HG03045 (cell line): ENCODE measurements around the gene ANP32A.
A peak's percentile ranks its signal among the peaks of the same experiment; 100 is the strongest.
"Not testable (repeated sequence)": the region's sequence is repeated elsewhere in the genome, so short reads cannot be mapped to it uniquely, and the experiment has no call there.

Source experiments
- ATAC-seq: cut with Tn5 transposase; IDR thresholded peaks from one replicate; pipeline ENCODE4 v1.9.1; 2021; ENCODE audit warnings: mild to moderate bottlenecking, moderate library complexity; ENCODE audit not compliant: unreplicated experiment

The ANP32A gene

GRCh38 chr15:68820295-68821189 lies at the start of gene ANP32A:
ANP32A (minus strand) TSS chr15:68820895; CDS start chr15:68820751, 144 bp downstream.
- peak; percentile 58 for ATAC-seq

GRCh38 chr15:68868296-68868695 lies 47.6 kb upstream of the ANP32A start:
- ATAC-seq, result no peak

- no peak for ATAC-seq
Observed at GRCh38 chr15:68862415-68862814, 41.7 kb upstream of the ANP32A start.

GRCh38 chr15:68858666-68859065 lies 38.0 kb upstream of the ANP32A start:
- ATAC-seq, result not testable (repeated sequence)

GRCh38 chr15:68857443-68857842 lies 36.7 kb upstream of the ANP32A start:
- ATAC-seq, result not testable (repeated sequence)

- no peak for ATAC-seq
Observed at GRCh38 chr15:68852461-68852860, 31.8 kb upstream of the ANP32A start.

GRCh38 chr15:68851971-68852370 lies 31.3 kb upstream of the ANP32A start:
- no peak for ATAC-seq

- no peak for ATAC-seq
Observed at GRCh38 chr15:68849497-68849896, 28.8 kb upstream of the ANP32A start.

- no peak for ATAC-seq
Observed at GRCh38 chr15:68846851-68847439, 26.2 kb upstream of the ANP32A start.

GRCh38 chr15:68844856-68845550 lies 24.3 kb upstream of the ANP32A start:
- no peak for ATAC-seq

GRCh38 chr15:68843425-68844311 lies 23.0 kb upstream of the ANP32A start:
- ATAC-seq, result no peak

GRCh38 chr15:68842958-68843357 lies 22.3 kb upstream of the ANP32A start:
- ATAC-seq, result no peak

- ATAC-seq, result no peak
Observed at GRCh38 chr15:68834346-68834745, 13.7 kb upstream of the ANP32A start.

GRCh38 chr15:68833700-68834331 lies 13.1 kb upstream of the ANP32A start:
- ATAC-seq, result no peak

GRCh38 chr15:68830141-68830785 lies 9.6 kb upstream of the ANP32A start:
- ATAC-seq, result no peak

GRCh38 chr15:68829068-68829467 lies 8.4 kb upstream of the ANP32A start:
- ATAC-seq, result no peak

- no peak for ATAC-seq
Observed at GRCh38 chr15:68823561-68823960, 2.9 kb upstream of the ANP32A start.

GRCh38 chr15:68822818-68823217 lies 2.1 kb upstream of the ANP32A start:
- ATAC-seq, result no peak

- ATAC-seq, result no peak
Observed at GRCh38 chr15:68821841-68822381, 1.2 kb upstream of the ANP32A start.
